B cell (primary cell): ENCODE measurements around the gene GRID1.

Experiments
- CTCF ChIP-seq: fragments of 200-600 bp; IDR thresholded peaks from one replicate; pipeline ENCODE4 v1.8.0; 2022; ENCODE audit warnings: antibody characterized with exemption, mild to moderate bottlenecking
- EZH2 ChIP-seq: IDR thresholded peaks from 2 replicates; pipeline ENCODE4 v1.6.1; 2012; ENCODE audit warnings: borderline replicate concordance, low read depth, mild to moderate bottlenecking, moderate library complexity, low read length; ENCODE audit not compliant: insufficient read depth, poor library complexity, severe bottlenecking

DNA sequence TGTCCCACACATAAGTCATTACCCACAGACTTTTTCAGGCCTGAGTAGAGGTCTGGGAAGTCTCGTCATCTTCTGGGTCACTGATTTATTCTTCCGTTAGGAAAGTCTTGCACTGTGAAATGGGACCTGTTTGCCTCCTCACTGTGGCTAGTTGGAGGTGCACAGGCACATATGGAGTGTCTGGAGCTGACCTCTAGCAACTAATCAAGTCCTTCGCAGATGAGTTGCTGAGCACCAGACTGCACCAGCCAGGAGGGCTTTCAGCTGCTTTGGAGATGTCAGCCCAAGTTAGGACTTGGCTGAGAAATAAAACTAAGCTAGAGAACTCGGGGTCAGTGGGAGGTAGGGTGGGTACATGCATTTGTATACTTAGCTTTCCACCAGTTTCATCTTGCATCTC, 578.0 kb downstream of the GRID1 start:
- TF ChIP-seq EZH2 = no peak
- no peak for TF ChIP-seq CTCF
